Activated CD8-positive, alpha-beta T cell treated with anti-CD3 and anti-CD28 coated beads for 36 hours (primary cell): Measurements from ENCODE around the gene ACTL7A. TPM values are rescaled to one million over a fixed set of nuclear protein-coding genes. Genes with fewer than 3 reads are reported as not detected.

ENCODE experiments used
- ATAC-seq: fragments of 200-7000 bp; cut with Tn5 transposase; one replicate; pipeline ENCODE4 v1.10.0; 2021; ENCODE audit warnings: mild to moderate bottlenecking, moderate library complexity
- CTCF ChIA-PET: fragments of 350-600 bp; sonication (Branson Sonifier 250); formaldehyde crosslinking; loops from one replicate; lab custom pipeline; 2021; ENCODE audit warnings: antibody characterized with exemption; lab: Charles Lee
- POLR2A ChIA-PET: fragments of 350-600 bp; sonication (Branson Sonifier 250); formaldehyde crosslinking; loops from one replicate; lab custom pipeline; 2021; ENCODE audit warnings: antibody characterized with exemption; lab: Charles Lee
- DNase-seq: peaks from one replicate; pipeline ENCODE4 v3.0.0-alpha.2; 2020
- H3K27ac Mint-ChIP-seq: one replicate; pipeline ENCODE4 v1.8.0; 2021; ENCODE audit warnings: mild to moderate bottlenecking, mixed read lengths
- H3K27me3 Mint-ChIP-seq: one replicate; pipeline ENCODE4 v1.8.0; 2021; ENCODE audit warnings: mixed read lengths
- H3K36me3 Mint-ChIP-seq: one replicate; pipeline ENCODE4 v1.8.0; 2021; ENCODE audit warnings: low read depth, mixed read lengths
- H3K4me1 Mint-ChIP-seq: one replicate; pipeline ENCODE4 v1.8.0; 2021; ENCODE audit warnings: low read depth, mixed read lengths
- H3K4me3 Mint-ChIP-seq: one replicate; pipeline ENCODE4 v1.8.0; 2021; ENCODE audit warnings: mild to moderate bottlenecking, moderate library complexity, mixed read lengths
- H3K9me3 Mint-ChIP-seq: one replicate; pipeline ENCODE4 v1.8.0; 2021; ENCODE audit warnings: mixed read lengths
- CTCF ChIP-seq: fragments of 200-600 bp; IDR thresholded peaks from one replicate; pipeline ENCODE4 v1.8.0; 2022; ENCODE audit warnings: antibody characterized with exemption, mild to moderate bottlenecking
- intact Hi-C: fragments of 100-400 bp; cut with micrococcal nuclease; formaldehyde crosslinking; loops from one replicate; pipeline ENCODE4 v1.10.0; 2022
- total RNA-seq, 2 experiments: library from RNA; stranded (reverse); gene quantifications; one replicate each; pipeline ENCODE4 v1.2.3, GENCODE V29; 2021

ACTL7A gene
- total RNA-seq, 2 experiments from 2014 or later = not detected

DNA sequence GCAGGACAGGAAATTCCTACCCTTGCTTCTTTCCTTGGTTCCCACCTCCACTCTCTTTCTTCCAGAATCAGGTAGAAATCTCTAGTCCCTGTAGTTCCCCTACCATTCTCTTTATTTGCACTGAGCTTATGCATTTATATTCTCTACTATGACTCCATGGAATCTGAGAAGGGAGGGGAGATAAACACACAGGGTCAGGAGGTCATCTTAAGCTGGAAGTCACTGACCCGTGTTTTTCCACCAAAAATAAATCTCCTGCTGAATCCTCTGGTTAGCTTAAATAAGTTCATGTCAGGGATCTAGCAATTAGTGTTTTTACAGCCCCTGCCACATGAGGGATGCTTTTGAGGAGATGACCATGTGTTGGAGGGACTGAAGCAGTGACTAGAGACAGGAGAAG lies 10.0 kb upstream of the ACTL7A start:
- intact Hi-C loops = no loop called here
- Mint-ChIP-seq H3K36me3 (no peaks in the 10 kb centered on the region), H3K4me1 (no peaks in the 10 kb centered on the region), H3K27ac (no peak overlapping the region), H3K27me3 (peaks cover 2% of the 10 kb centered on the region), H3K4me3 (no peak overlapping the region), H3K9me3 (no peaks in the 10 kb centered on the region)
- TF ChIP-seq CTCF = no peak
- ChIA-PET CTCF (interaction anchor here (0.8 kb wide), 1 partner anchor 102 kb away, joined by 3 read pairs; no protein-coding TSS in a partner anchor), POLR2A (no interaction called here)
- no peak for ATAC-seq
- no peak for DNase-seq

DNA sequence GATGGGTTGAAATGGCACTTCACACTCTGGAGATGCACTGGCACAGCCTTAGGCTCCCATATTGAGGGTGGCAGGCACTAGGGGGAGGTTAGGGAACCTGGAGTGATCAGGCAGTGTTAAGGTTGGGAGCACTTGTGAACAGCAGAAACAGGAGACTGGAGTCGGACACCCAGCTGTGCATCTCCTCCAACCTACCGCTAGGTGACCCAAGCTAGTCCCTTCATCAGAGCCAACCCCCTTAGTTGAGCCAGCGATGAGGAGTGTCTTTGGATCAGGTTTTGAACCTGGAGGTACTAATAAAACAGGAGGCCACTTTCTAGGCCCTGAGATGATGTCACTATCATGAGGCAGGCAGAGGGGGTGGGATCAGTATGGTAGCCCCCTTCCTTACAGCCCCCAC lies 8.0 kb upstream of the ACTL7A start:
- TF ChIP-seq CTCF = no peak
- DNase-seq (no peak), ATAC-seq (no peak)
- H3K9me3 Mint-ChIP-seq = no peaks in the 10 kb centered on the region
- H3K4me3 Mint-ChIP-seq = no peak overlapping the region
- intact Hi-C loops = no loop called here
- no peak overlapping the region for H3K27ac Mint-ChIP-seq
- H3K36me3 Mint-ChIP-seq = no peaks in the 10 kb centered on the region
- ChIA-PET CTCF (no interaction called here), POLR2A (interaction anchor here (1.4 kb wide), 1 partner anchor 18 kb away, joined by 4 read pairs; no protein-coding TSS in a partner anchor)
- peaks cover 2% of the 10 kb centered on the region for H3K27me3 Mint-ChIP-seq
- H3K4me1 Mint-ChIP-seq = no peaks in the 10 kb centered on the region

DNA sequence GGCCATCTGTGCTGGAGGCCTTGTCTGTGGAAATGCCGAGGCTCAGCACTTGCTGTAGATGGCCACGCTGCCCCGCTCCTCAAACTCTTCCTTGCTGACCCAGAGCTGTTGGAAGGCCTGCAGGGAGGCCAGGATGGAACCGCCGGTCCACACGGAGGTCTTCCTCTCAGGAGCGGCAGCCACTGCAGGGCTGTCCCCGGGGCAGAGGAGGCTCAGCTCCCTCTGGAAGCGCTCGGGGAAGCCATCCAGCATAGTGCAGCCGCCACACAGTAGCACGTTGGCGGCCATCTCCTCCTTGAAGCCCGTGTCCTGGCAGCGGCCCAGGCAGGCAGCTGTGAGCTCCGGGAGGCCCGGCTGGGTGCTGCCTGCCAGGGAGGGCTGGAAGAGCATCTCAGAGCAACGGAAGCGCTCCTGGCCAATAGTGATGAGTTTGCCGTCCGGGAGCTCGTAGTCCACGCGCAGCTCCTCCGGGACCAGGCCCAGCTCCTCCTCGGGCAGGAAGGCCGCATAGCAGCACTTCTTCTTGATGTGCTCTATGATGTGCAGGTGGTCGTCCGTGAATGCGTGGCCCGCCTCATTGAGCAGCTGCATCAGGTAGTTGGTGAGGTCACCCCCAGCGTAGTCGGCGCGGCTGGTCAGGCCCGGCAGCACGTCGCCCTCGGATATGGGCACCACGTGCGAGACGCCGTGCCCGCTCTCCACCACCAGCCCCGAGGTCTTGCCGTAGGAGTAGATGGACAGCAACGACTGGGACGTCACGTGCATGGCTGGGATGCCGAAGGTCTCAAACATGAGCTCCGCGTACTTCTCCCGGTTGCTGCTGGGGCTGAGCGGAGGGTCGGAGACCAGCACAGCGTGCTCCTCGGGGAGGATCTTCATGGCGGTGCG lies 7.2 kb upstream of the ACTL7A start:
- Mint-ChIP-seq H3K36me3 (no peaks in the 10 kb centered on the region), H3K27ac (no peak overlapping the region), H3K9me3 (no peaks in the 10 kb centered on the region), H3K4me1 (no peaks in the 10 kb centered on the region), H3K27me3 (peaks cover 2% of the 10 kb centered on the region), H3K4me3 (no peak overlapping the region)
- intact Hi-C loops = no loop called here
- ChIA-PET POLR2A (no interaction called here), CTCF (no interaction called here)
- no peak for ATAC-seq
- no peak for DNase-seq
- no peak for TF ChIP-seq CTCF

DNA sequence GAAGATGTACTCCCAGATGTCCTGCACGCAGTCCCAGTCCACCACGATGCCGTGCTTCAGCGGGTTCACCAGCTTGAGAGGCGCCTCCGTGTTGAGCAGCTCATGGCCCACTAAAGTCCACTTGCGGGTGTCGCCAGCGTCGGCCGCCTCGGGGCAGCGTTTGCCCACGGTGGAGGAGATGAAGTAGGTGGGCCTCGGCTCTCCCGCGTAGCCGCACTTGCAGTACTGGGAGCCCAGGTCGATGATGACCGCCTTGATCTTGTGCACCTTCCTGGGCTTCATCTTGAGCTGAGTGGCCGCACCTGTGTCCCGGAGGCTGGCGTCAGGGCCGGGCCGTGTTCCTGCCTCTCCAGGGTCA lies 6.6 kb upstream of the ACTL7A start:
- H3K4me1 Mint-ChIP-seq = no peaks in the 10 kb centered on the region
- no peak overlapping the region for H3K27ac Mint-ChIP-seq
- TF ChIP-seq CTCF = no peak
- no peak for ATAC-seq
- H3K4me3 Mint-ChIP-seq = no peak overlapping the region
- POLR2A ChIA-PET = no interaction called here
- no peak for DNase-seq
- H3K27me3 Mint-ChIP-seq = peaks cover 1% of the 10 kb centered on the region
- H3K9me3 Mint-ChIP-seq = no peaks in the 10 kb centered on the region
- intact Hi-C loops = no loop called here
- CTCF ChIA-PET = no interaction called here
- H3K36me3 Mint-ChIP-seq = no peaks in the 10 kb centered on the region

DNA sequence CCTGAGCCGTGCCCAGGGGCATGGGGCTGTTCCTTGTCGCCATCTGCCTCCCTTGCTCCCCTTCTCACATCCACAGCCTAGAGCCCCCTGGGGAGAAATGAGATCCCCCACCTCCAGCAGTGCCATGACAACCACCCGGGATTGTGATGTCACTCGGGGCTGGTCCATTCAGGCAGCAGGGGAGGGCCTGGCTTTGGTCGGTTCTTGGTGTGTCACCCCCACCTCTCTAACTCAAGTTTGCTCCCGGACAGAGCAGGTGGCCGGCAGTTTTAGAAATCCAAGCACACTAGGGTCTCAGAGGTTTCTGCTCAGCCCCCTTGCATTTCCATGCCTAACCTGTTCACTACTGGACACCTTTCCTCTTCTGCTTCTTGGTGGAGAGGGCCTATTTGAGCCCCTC lies 6.2 kb upstream of the ACTL7A start, which contains the start of gene ACTL7B:
Gene ACTL7B, minus strand, starts transcription at position 99 of the 400 bp plus-strand sequence. Its CDS starts 56 bp downstream, at position 43.
- Mint-ChIP-seq H3K9me3 (no peaks in the 10 kb centered on the region), H3K4me1 (no peaks in the 10 kb centered on the region), H3K27ac (no peak within 1 kb of the TSS), H3K36me3 (no peaks in the 10 kb centered on the region), H3K4me3 (no peak within 1 kb of the TSS), H3K27me3 (peaks cover 1% of the 10 kb centered on the region)
- POLR2A ChIA-PET = no interaction called here
- CTCF ChIA-PET = no interaction called here
- TF ChIP-seq CTCF = no peak
- intact Hi-C loops = no loop called here
- ATAC-seq (no peak), DNase-seq (no peak)
